Smooth muscle cell (in vitro differentiated cells): ENCODE results near the gene PTGES3. TPM values are rescaled to one million over a fixed set of nuclear protein-coding genes. Genes with fewer than 3 reads are reported as not detected.
A peak's percentile ranks its signal among the peaks of the same experiment; 100 is the strongest.

ENCODE experiments used
- DNase-seq: peaks from one replicate; lab custom pipeline; 2025; ENCODE audit not compliant: unreplicated experiment; lab: John Stamatoyannopoulos, UW
- H2AFZ ChIP-seq: fragments of 200-600 bp; sonication (generic); 2 replicates; pipeline ENCODE4 v1.6.0; 2016; ENCODE audit warnings: antibody characterized with exemption, low read depth, mild to moderate bottlenecking
- H3F3A ChIP-seq: fragments of 200-600 bp; sonication (generic); 2 replicates; pipeline ENCODE4 v1.6.0; 2017; ENCODE audit warnings: antibody characterized with exemption, low read depth
- H3K27ac ChIP-seq: fragments of 200-600 bp; sonication (generic); 2 replicates; pipeline ENCODE4 v1.5.1; 2016; ENCODE audit warnings: low read depth, mild to moderate bottlenecking
- H3K27me3 ChIP-seq: fragments of 200-600 bp; sonication (generic); 2 replicates; pipeline ENCODE4 v1.6.1; 2016; ENCODE audit warnings: low read depth, mild to moderate bottlenecking
- H3K36me3 ChIP-seq: fragments of 200-600 bp; sonication (generic); 2 replicates; pipeline ENCODE4 v1.5.1; 2016; ENCODE audit warnings: low read depth
- H3K4me1 ChIP-seq: fragments of 200-600 bp; sonication (generic); 2 replicates; pipeline ENCODE4 v1.5.1; 2016; ENCODE audit warnings: low read depth
- H3K4me2 ChIP-seq: fragments of 200-600 bp; sonication (generic); 2 replicates; pipeline ENCODE4 v1.6.0; 2016; ENCODE audit warnings: mild to moderate bottlenecking
- H3K4me3 ChIP-seq: fragments of 200-600 bp; sonication (generic); 2 replicates; pipeline ENCODE4 v1.5.1; 2016; ENCODE audit warnings: mild to moderate bottlenecking
- H3K79me2 ChIP-seq: fragments of 200-600 bp; sonication (generic); 2 replicates; pipeline ENCODE4 v1.6.0; 2016; ENCODE audit warnings: low read depth, mild to moderate bottlenecking
- H3K9ac ChIP-seq: fragments of 200-600 bp; sonication (generic); 2 replicates; pipeline ENCODE4 v1.6.0; 2016; ENCODE audit warnings: low read depth
- H3K9me3 ChIP-seq: fragments of 200-600 bp; sonication (generic); replicated peaks from 2 replicates; pipeline ENCODE4 v1.5.1; 2016; ENCODE audit warnings: low read depth
- H4K20me1 ChIP-seq: fragments of 200-600 bp; sonication (generic); 2 replicates; pipeline ENCODE4 v1.6.0; 2016; ENCODE audit warnings: low read depth
- CTCF ChIP-seq: fragments of 200-600 bp; sonication (generic); IDR thresholded peaks from 2 replicates; pipeline ENCODE4 v1.5.1; 2017; ENCODE audit warnings: borderline replicate concordance, mild to moderate bottlenecking, antibody characterized with exemption; ENCODE audit not compliant: insufficient read depth, poor library complexity, severe bottlenecking
- WGBS: methylation state at CpG from one replicate; pipeline ENCODE4 v1.1.7; 2016; ENCODE audit warnings: low lambda C conversion rate; 5-methylcytosine and 5-hydroxymethylcytosine counted together
- polyA plus RNA-seq: library from polyadenylated mRNA; unstranded; fragments of >200 nt; fragmentation: Nextera tagmentation; extraction: Ambion mirVana; gene quantifications from 2 replicates; pipeline ENCODE4 v1.2.1, GENCODE V29; 2016
- total RNA-seq: library from RNA; depleted of rRNA; stranded (reverse); fragments of >200 nt; gene quantifications from 2 replicates; pipeline ENCODE4 v1.2.3, GENCODE V29; 2014

Gene PTGES3
- total and polyA plus RNA-seq, 2 experiments from 2014 or later = 128 to 160 TPM

- H3K4me3 ChIP-seq = no peak overlapping the region
- peaks cover 70% of the 10 kb centered on the region for H3K36me3 ChIP-seq
- peaks cover 80% of the 10 kb centered on the region for H4K20me1 ChIP-seq
Observed at GRCh38 chr12:56668197-56668457, 20.0 kb downstream of the PTGES3 start.

GRCh38 chr12:56661979-56662638 is 26.0 kb downstream of the PTGES3 start:
- no peak for TF ChIP-seq CTCF
- no peak overlapping the region for H3K9ac ChIP-seq
- H3K4me1 ChIP-seq = no peaks in the 10 kb centered on the region
- WGBS = 94% methylated on average over 13 of the region's 13 CpGs
- H3K4me2 ChIP-seq = no peak overlapping the region
- H4K20me1 ChIP-seq = peaks cover 23% of the 10 kb centered on the region
- no peaks in the 10 kb centered on the region for H3K27me3 ChIP-seq
- DNase-seq = no peak
- no peak overlapping the region for H3K27ac ChIP-seq
- peaks cover 7% of the 10 kb centered on the region for H3K79me2 ChIP-seq
- peaks cover 6% of the 10 kb centered on the region for H3F3A ChIP-seq
- H3K9me3 ChIP-seq = no peaks in the 10 kb centered on the region
- H3K4me3 ChIP-seq = no peak overlapping the region
- H2AFZ ChIP-seq = no peak overlapping the region
- H3K36me3 ChIP-seq = peaks cover 27% of the 10 kb centered on the region

More at GRCh38 chr12:56668197-56668457, 20.0 kb downstream of the PTGES3 start:
- Histone ChIP-seq H3K4me2 (no peak overlapping the region), H3F3A (peaks cover 22% of the 10 kb centered on the region), H2AFZ (no peak overlapping the region), H3K79me2 (peaks cover 59% of the 10 kb centered on the region), H3K9ac (no peak overlapping the region), H3K27ac (no peak overlapping the region), H3K27me3 (no peaks in the 10 kb centered on the region), H3K4me1 (no peaks in the 10 kb centered on the region), H3K9me3 (no peaks in the 10 kb centered on the region)
- 96% methylated on average over 2 of the region's 2 CpGs for WGBS
- no peak for TF ChIP-seq CTCF
- DNase-seq = no peak

GRCh38 chr12:56661560-56661959 is 26.5 kb downstream of the PTGES3 start:
- H3K4me1 ChIP-seq = no peaks in the 10 kb centered on the region
- TF ChIP-seq CTCF = no peak
- no peaks in the 10 kb centered on the region for H3K27me3 ChIP-seq
- no peaks in the 10 kb centered on the region for H3K9me3 ChIP-seq
- 89% methylated on average over 7 of the region's 7 CpGs for WGBS
- no peak for DNase-seq
- H3K27ac ChIP-seq = peak overlapping the region; percentile 1
- no peak overlapping the region for H3K4me2 ChIP-seq
- H3K79me2 ChIP-seq = peaks cover 7% of the 10 kb centered on the region
- H2AFZ ChIP-seq = no peak overlapping the region
- peaks cover 17% of the 10 kb centered on the region for H4K20me1 ChIP-seq
- H3K9ac ChIP-seq = no peak overlapping the region
- peaks cover 6% of the 10 kb centered on the region for H3F3A ChIP-seq
- peaks cover 25% of the 10 kb centered on the region for H3K36me3 ChIP-seq
- H3K4me3 ChIP-seq = no peak overlapping the region

- Histone ChIP-seq H3K4me3 (no peak overlapping the region), H4K20me1 (peaks cover 2% of the 10 kb centered on the region), H3K27ac (no peak overlapping the region), H3K36me3 (peaks cover 5% of the 10 kb centered on the region), H3K27me3 (no peaks in the 10 kb centered on the region), H3K4me2 (no peak overlapping the region), H3K9ac (no peak overlapping the region), H3F3A (no peaks in the 10 kb centered on the region), H3K4me1 (no peaks in the 10 kb centered on the region), H2AFZ (no peak overlapping the region), H3K79me2 (no peaks in the 10 kb centered on the region), H3K9me3 (no peaks in the 10 kb centered on the region)
- WGBS = 83% methylated on average over 1 of the region's 1 CpG
- TF ChIP-seq CTCF = no peak
- DNase-seq = no peak
Observed at GRCh38 chr12:56658921-56659320, 29.2 kb downstream of the PTGES3 start.
